Right renal cortex interstitium (tissue), 3 donors: ENCODE measurements around the gene PGGHG. TPM values are rescaled to one million over a fixed set of nuclear protein-coding genes. Genes with fewer than 3 reads are reported as not detected.

Experiments
- DNase-seq, 3 donors: peaks; one replicate each; pipeline ENCODE4 v3.0.0-alpha.2; 2013; ENCODE audit warnings: low read depth in 3 of 3, low spot score in 2 of 3
- polyA plus RNA-seq, 3 donors: library from polyadenylated mRNA; unstranded; fragments of 120-200 nt; gene quantifications; one replicate each; pipeline ENCODE4 v1.2.1, GENCODE V29; 2013; ENCODE audit not compliant: insufficient read length in 3 of 3

The PGGHG gene
- polyA plus RNA-seq = 10 to 100 TPM in 2 of 3 donors, 1 to 10 TPM in 1; 9.1 to 19.2 (median 11.4) TPM

GRCh38 chr11:288478-289397 is at the start of gene PGGHG:
PGGHG (plus strand) TSS chr11:289126; CDS start chr11:289817, 691 bp downstream.
- DNase-seq = no peak

DNA sequence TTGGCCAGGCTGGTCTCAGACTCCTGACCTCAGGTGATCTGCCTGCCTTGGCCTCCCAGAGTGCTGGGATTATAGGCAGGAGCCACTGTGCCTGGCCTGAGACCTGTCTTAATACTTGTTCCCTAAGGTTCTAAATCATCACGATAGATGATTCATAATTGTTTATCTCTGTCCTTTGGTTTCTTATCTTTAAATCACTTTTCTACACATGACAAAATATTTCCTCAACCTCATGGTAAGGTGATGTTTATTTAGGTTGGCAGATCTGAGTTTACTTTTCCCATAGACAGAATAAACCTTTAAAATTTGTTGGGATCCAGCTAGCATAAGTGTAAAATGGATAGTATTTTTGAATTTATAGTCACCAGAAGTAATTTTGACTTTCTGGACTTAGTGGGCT is 48.6 kb upstream of the PGGHG start:
- DNase-seq = no peak

- no peak for DNase-seq
These were observed 47.3 kb upstream of the PGGHG start for GRCh38 chr11:241634-242033.

DNA sequence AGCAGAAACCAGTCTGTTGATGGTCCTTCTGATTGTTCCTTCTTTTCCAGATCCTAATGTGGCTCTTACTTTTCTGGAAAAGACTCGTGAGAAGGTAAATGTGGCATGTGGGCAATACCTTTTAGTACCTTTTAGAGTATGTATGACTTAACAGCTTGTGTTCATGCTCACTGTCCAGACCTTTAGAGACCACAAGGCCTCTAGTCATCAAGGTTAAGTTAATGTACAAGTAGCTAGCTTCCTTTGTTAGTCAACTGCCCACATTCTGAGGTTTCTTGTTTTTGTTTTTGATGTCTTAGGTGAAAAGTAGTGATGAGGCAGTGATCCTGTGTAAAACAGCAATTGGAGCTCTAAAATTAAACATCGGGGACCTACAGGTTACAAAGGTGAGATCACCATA is 44.5 kb upstream of the PGGHG start:
- DNase-seq = no peak

- no peak for DNase-seq
These were observed 39.9 kb upstream of the PGGHG start for GRCh38 chr11:249062-249461.

- no peak for DNase-seq
These were observed 38.7 kb upstream of the PGGHG start for GRCh38 chr11:250274-250673.

DNA sequence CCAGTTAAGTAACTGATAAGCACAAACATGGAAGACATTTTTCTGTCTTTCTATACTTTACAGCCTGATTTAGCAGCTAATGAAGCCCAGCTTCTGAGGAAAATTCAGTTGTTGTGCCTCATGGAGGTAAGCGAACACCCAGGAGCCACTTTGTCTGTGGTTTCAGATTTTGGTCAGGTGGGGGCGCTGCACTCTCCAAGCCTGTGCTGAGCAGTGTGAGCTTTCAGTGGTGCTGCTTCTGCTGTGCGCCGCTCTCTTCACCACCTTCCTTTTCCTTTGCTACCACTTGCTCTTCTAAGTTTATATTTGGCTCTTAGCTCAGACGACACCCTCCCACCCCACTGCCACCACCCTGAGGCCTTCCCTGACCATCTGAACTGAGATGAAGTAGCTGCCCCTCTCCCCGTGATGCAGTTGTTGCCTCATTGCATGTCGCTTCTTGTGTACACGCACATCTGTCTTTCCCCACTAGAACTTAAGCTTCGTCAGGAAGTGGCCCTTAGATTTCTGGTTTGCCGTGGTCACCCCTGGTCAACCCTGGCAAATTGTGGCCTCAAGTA is 38.1 kb upstream of the PGGHG start:
- peak in 1 of 3 donors; percentile 21 for DNase-seq

DNA sequence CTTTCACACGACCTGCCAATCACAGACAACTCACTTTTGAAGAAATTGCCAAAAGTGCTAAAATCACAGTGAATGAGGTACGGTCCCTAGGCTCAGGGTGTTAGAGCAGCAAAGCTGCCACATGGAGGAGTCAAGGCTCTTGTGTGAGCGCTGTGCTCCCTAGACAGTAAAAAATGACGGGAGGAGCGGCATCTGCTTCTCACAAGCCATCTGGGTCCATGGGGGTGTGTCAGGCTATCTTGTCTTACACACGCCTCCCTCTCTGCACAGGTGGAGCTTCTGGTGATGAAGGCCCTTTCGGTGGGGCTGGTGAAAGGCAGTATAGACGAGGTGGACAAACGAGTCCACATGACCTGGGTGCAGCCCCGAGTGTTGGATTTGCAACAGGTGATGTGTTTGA is 37.4 kb upstream of the PGGHG start:
- DNase-seq = no peak

DNA sequence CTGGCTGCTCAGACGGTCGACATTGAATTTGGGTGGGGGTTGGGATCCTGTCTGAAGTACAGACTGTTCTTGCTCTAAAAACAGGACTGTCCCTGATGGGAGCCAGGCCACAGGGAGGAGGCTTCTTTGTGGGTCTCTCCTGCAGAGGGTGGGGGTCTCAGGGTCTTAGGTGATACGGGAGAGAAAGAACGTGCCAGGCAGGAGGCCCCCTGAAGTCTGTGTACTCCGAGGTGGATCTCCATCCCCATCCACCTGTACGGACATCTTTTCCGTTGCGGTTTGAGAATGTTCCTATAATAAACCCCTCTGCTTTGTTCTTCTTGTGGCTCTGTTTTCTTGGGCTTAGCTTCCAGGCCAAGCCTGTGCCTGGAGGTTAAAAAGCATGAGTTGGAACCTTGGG is 36.3 kb upstream of the PGGHG start:
- no peak for DNase-seq

- DNase-seq = no peak
These were observed 35.6 kb upstream of the PGGHG start for GRCh38 chr11:253160-253885.

DNA sequence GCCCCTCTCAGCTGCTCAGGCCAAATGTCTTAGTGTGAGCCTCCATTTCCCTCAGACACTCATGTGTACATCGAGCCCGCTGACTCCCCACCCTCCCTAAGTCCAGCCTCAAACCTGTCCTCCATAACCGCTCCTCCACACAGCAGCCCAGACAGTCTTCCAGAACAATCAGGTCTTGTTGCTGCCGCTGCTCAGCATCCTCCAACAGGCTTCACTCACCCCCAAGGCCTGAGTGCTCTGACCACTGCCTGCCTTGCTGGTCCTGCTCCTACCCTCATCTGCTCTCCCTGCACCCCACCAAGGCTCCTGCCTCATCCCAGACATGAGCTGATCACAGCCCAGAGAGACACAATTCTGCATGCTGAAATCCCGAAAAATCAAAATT is 35.0 kb upstream of the PGGHG start:
- DNase-seq = no peak

GRCh38 chr11:255176-255575 is 33.8 kb upstream of the PGGHG start:
- no peak for DNase-seq

GRCh38 chr11:255816-256215 is 33.1 kb upstream of the PGGHG start:
- no peak for DNase-seq

- no peak for DNase-seq
These were observed 31.8 kb upstream of the PGGHG start for GRCh38 chr11:256952-257737.

DNA sequence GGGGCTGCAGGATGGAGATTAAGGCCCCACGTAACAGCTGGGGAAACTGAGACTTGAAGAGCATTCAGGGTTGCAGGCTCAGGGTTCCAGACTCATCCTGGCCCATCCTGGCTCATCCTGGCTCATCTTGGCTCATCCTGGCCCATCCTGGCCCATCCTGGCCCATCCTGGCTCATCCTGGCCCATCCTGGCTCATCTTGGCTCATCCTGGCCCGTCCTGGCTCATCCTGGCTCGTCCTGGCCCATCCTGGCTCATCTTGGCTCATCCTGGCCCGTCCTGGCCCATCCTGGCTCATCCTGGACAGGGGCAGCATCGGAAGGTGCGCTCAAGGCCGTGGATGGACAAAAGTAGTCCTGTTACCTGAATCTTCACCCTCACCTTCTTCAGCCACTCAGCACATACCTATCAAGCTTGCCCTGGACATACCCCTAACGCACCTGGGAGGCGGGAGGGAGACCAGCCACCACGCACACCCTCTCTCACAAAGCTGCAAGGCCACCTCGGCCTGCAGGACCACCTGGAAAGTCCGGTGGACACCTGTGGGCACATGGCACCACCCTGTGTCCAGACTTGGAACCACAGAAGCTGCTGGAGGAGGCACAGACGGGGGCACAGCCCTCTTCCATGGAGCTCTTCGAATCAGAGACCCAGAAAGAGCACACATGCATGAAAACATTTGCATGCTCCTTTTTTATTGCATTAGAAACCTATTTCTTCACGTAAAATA is 31.0 kb upstream of the PGGHG start:
- no peak for DNase-seq

- no peak for DNase-seq
These were observed 29.5 kb upstream of the PGGHG start for GRCh38 chr11:259413-259812.

DNA sequence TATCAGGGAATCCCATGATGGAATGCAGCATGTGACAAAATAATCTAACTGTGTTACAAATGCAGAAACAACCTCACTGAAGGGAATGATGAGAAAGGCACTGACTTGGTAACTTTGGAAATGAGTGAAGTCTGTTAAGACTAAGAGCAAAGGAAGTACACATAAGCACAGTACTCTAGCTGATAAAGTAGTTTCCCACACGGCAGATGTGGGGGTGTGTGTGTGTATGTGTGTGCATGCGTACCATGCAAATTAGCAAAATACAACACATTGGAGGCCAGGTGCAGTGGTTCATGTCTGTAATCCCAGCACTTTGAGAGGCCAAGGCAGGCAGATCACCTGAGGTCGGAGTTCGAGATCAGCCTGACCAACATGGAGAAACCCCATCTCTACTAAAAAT is 27.3 kb upstream of the PGGHG start:
- no peak for DNase-seq

DNA sequence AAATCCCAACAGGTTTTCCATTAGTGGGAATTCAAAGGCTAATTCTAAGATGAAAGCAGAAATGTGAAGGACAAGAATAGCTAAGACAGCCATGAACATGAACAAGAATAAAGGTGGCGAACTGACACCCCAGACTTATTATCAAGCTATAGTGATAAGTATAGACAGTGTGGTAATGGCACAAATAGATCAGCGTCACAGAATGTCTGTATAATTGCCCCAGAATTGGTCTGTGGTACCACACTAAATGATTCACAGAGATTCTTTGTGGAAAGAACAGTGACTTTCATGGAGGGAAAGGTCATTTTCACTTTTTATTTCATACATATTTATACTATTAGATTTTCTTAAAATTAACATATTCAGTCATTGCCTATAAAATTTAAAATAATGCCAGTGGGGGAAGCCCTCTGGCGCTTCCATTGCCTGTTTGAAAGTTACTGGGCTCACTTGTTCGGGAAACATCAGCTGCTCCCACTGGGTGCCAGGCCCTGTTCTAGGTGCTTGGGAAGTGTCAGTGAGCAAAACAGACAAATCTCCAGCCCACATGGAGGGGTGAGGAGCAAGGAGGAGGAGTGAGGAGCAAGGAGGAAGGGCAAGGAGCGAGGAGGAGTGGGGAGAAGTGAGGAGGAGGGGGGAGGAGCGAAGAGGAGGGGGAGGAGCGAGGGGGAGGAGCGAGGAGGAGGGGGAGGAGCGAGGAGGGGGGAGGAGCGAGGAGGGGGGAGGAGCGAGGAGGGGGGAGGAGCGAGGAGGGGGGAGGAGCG is 22.1 kb upstream of the PGGHG start:
- DNase-seq = no peak

DNA sequence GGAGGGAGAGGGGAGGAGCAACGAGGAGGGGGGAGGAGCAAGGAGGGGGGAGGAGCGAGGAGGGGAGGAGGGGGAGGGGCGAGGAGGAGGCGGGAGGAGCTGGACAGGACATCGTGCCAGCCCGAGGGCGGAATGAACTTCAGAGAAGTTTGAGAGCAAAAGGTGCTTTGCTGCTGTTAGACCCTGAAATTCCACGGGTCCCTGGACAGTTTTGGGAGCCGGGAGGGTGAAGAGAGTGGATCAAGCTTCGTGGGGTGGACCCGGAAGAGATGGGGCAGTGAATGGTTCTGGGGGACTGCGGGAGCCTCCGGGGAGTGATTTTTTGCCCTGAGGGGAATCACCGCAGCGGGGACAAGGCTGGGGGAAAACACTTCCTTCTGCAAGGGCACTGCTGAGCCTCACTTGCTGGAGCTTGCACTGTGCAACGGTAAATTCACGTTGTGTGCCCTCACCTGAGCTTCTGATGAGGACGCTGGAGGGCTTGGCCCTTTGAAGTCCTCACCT is 21.4 kb upstream of the PGGHG start:
- DNase-seq = no peak
